Neural cell (in vitro differentiated cells): ENCODE results near the gene SLC36A2. TPM values are rescaled to one million over a fixed set of nuclear protein-coding genes. Genes with fewer than 3 reads are reported as not detected.

Source experiments
- H2AFZ ChIP-seq: fragments of 200-600, 300-800 bp; sonication (generic), shearing (Covaris generic); 2 replicates; pipeline ENCODE4 v1.6.0; 2014; ENCODE audit warnings: low read depth, mild to moderate bottlenecking, antibody characterized with exemption, low read length, moderate library complexity
- H3F3A ChIP-seq: fragments of 200-600 bp; shearing (Covaris generic); 2 replicates; pipeline ENCODE4 v1.6.1; 2016; ENCODE audit warnings: mild to moderate bottlenecking, moderate library complexity, mixed read lengths, antibody characterized with exemption, low read length; ENCODE audit not compliant: insufficient read depth, poor library complexity, severe bottlenecking
- H3K27ac ChIP-seq: fragments of 200-600, 300-800 bp; sonication (generic), shearing (Covaris generic); 2 replicates; pipeline ENCODE4 v1.5.1; 2014; ENCODE audit warnings: mild to moderate bottlenecking, low read length, moderate library complexity
- H3K27me3 ChIP-seq: fragments of 300-800, 200-600 bp; sonication (generic), shearing (Covaris generic); 2 replicates; pipeline ENCODE4 v1.6.0; 2014; ENCODE audit warnings: mild to moderate bottlenecking, low read depth, low read length, moderate library complexity; ENCODE audit not compliant: insufficient read depth
- H3K36me3 ChIP-seq: fragments of 300-800, 200-600 bp; sonication (generic), shearing (Covaris generic); 2 replicates; pipeline ENCODE4 v1.5.1; 2014; ENCODE audit warnings: mild to moderate bottlenecking, antibody characterized with exemption, low read length, moderate library complexity; ENCODE audit not compliant: insufficient read depth
- H3K4me2 ChIP-seq: fragments of 300-800, 200-600 bp; sonication (generic), shearing (Covaris generic); 2 replicates; pipeline ENCODE4 v1.6.0; 2014; ENCODE audit warnings: mild to moderate bottlenecking, low read length
- H3K4me3 ChIP-seq: fragments of 300-800, 200-600 bp; sonication (generic), shearing (Covaris generic); 2 replicates; pipeline ENCODE4 v1.5.1; 2014; ENCODE audit warnings: mild to moderate bottlenecking, low read length, moderate library complexity
- H3K79me2 ChIP-seq: fragments of 200-600 bp; shearing (Covaris generic); replicated peaks from 2 replicates; pipeline ENCODE4 v1.6.0; 2014; ENCODE audit warnings: mild to moderate bottlenecking, low read length, moderate library complexity; ENCODE audit not compliant: insufficient read depth
- H3K9ac ChIP-seq: fragments of 300-800, 200-600 bp; sonication (generic), shearing (Covaris generic); 2 replicates; pipeline ENCODE4 v1.6.1; 2016; ENCODE audit warnings: mild to moderate bottlenecking, low read length, mixed read lengths
- H3K9me2 ChIP-seq: fragments of 200-600 bp; shearing (Covaris generic); 2 replicates; pipeline ENCODE4 v1.6.1; 2016; ENCODE audit warnings: mild to moderate bottlenecking, low read length, mixed read lengths; ENCODE audit not compliant: insufficient read depth
- H3K9me3 ChIP-seq: fragments of 200-600, 300-800 bp; sonication (generic), shearing (Covaris generic); 2 replicates; pipeline ENCODE4 v1.6.1; 2016; ENCODE audit warnings: mild to moderate bottlenecking, mixed run types, low read length, moderate library complexity, mixed read lengths
- H4K20me1 ChIP-seq: fragments of 200-600 bp; shearing (Covaris generic); 2 replicates; pipeline ENCODE4 v1.6.1; 2016; ENCODE audit warnings: mild to moderate bottlenecking, mixed run types; ENCODE audit not compliant: insufficient read depth
- CTCF ChIP-seq: fragments of 450-650 bp; IDR thresholded peaks from 2 replicates; pipeline ENCODE4 v1.5.1; 2014; ENCODE audit warnings: antibody characterized with exemption, mild to moderate bottlenecking, moderate library complexity; ENCODE audit not compliant: poor library complexity, severe bottlenecking
- EP300 ChIP-seq: fragments of 450-650 bp; conservative IDR thresholded peaks from 2 replicates; pipeline ENCODE4 v1.6.1; 2014; ENCODE audit warnings: antibody characterized with exemption, mild to moderate bottlenecking, moderate library complexity; ENCODE audit not compliant: poor library complexity, severe bottlenecking
- EZH2 ChIP-seq: fragments of 200-600, 300-800 bp; shearing (Covaris generic), sonication (generic); IDR thresholded peaks from 2 replicates; pipeline ENCODE4 v1.6.1; 2014; ENCODE audit warnings: antibody characterized with exemption, low read length, borderline replicate concordance, mild to moderate bottlenecking; ENCODE audit not compliant: insufficient read depth, poor library complexity, severe bottlenecking
- MXI1 ChIP-seq: fragments of 450-650 bp; conservative IDR thresholded peaks from 2 replicates; pipeline ENCODE4 v1.6.1; 2014; ENCODE audit warnings: antibody characterized with exemption, mild to moderate bottlenecking; ENCODE audit not compliant: poor library complexity, severe bottlenecking
- POLR2AphosphoS5 ChIP-seq: IDR thresholded peaks from 2 replicates; pipeline ENCODE4 v1.6.1; 2012
- RAD21 ChIP-seq: fragments of 450-650 bp; conservative IDR thresholded peaks from 2 replicates; pipeline ENCODE4 v1.6.1; 2014; ENCODE audit warnings: antibody characterized with exemption, mild to moderate bottlenecking, moderate library complexity
- REST ChIP-seq: IDR thresholded peaks from 2 replicates; pipeline ENCODE4 v1.6.1; 2012; ENCODE audit warnings: borderline replicate concordance
- SMC3 ChIP-seq: fragments of 450-650 bp; conservative IDR thresholded peaks from 2 replicates; pipeline ENCODE4 v1.6.1; 2014; ENCODE audit warnings: antibody characterized with exemption, mild to moderate bottlenecking, moderate library complexity; ENCODE audit not compliant: poor library complexity
- TAF1 ChIP-seq: IDR thresholded peaks from 2 replicates; pipeline ENCODE4 v1.6.1; 2012; ENCODE audit warnings: low read depth
- polyA plus RNA-seq: library from polyadenylated mRNA; depleted of rRNA; stranded (reverse); fragments of >200 nt; gene quantifications from 2 replicates; pipeline ENCODE4 v1.2.3, GENCODE V29; 2014

SLC36A2 gene
- polyA plus RNA-seq, 1 donor from 2014 or later = not detected

GRCh38 chr5:151344088-151344487 is 3.3 kb downstream of the SLC36A2 start:
- Histone ChIP-seq H3K4me3 (no peak overlapping the region), H3K36me3 (no peaks in the 10 kb centered on the region), H2AFZ (no peak overlapping the region), H3K27ac (no peak overlapping the region), H3K4me2 (no peak overlapping the region), H3K27me3 (no peaks in the 10 kb centered on the region), H3K9me2 (no peaks in the 10 kb centered on the region), H3K9me3 (no peaks in the 10 kb centered on the region), H4K20me1 (no peaks in the 10 kb centered on the region), H3K9ac (no peak overlapping the region), H3F3A (no peaks in the 10 kb centered on the region), H3K79me2 (no peaks in the 10 kb centered on the region)
- TF ChIP-seq EZH2 = no peak
- no peak for TF ChIP-seq TAF1
- no peak for TF ChIP-seq POLR2AphosphoS5
- TF ChIP-seq MXI1 = no peak
- no peak for TF ChIP-seq RAD21
- no peak for TF ChIP-seq EP300
- no peak for TF ChIP-seq CTCF
- TF ChIP-seq SMC3 = no peak
- no peak for TF ChIP-seq REST

- no peak overlapping the region for H3K9ac ChIP-seq
- no peak overlapping the region for H3K4me3 ChIP-seq
- H3K27me3 ChIP-seq = no peaks in the 10 kb centered on the region
- no peak overlapping the region for H2AFZ ChIP-seq
- TF ChIP-seq RAD21 = no peak
- no peak for TF ChIP-seq REST
- TF ChIP-seq MXI1 = no peak
- TF ChIP-seq EZH2 = no peak
- TF ChIP-seq TAF1 = no peak
- TF ChIP-seq EP300 = no peak
- no peak for TF ChIP-seq POLR2AphosphoS5
- TF ChIP-seq SMC3 = no peak
- no peak for TF ChIP-seq CTCF
- no peaks in the 10 kb centered on the region for H3K9me3 ChIP-seq
- no peaks in the 10 kb centered on the region for H3K79me2 ChIP-seq
- no peaks in the 10 kb centered on the region for H3K9me2 ChIP-seq
- H3K4me2 ChIP-seq = no peak overlapping the region
- no peak overlapping the region for H3K27ac ChIP-seq
- H4K20me1 ChIP-seq = no peaks in the 10 kb centered on the region
- no peaks in the 10 kb centered on the region for H3K36me3 ChIP-seq
- H3F3A ChIP-seq = no peaks in the 10 kb centered on the region
Measured at GRCh38 chr5:151340004-151340403, 7.4 kb downstream of the SLC36A2 start.
